Tibial artery (tissue), 4 donors: ENCODE measurements around the gene HAUS7.

ENCODE experiments used
- DNase-seq, 2 donors: peaks; one replicate each; pipeline ENCODE4 v3.0.0-alpha.2; 2019
- H3K27ac ChIP-seq, 2 donors: fragments of 200-600 bp; sonication (generic) in 1 of 2; 1 replicate in 1 of 2; 2 replicates in 1 of 2; pipeline ENCODE4 v1.5.1; 2018 to 2019; ENCODE audit warnings: mild to moderate bottlenecking in 1 of 2
- H3K27me3 ChIP-seq, 2 donors: fragments of 200-600 bp; sonication (generic) in 1 of 2; one replicate each; pipeline versions ENCODE4 v1.5.1 to v1.6.0; 2016 to 2019
- H3K36me3 ChIP-seq, 3 donors: fragments of 200-600 bp; sonication (generic) in 2 of 3; one replicate each; pipeline ENCODE4 v1.5.1; 2016 to 2019; ENCODE audit warnings: mild to moderate bottlenecking in 2 of 3
- H3K4me1 ChIP-seq, 4 donors: fragments of 200-600 bp; sonication (generic) in 2 of 4; 1 replicate in 3 of 4; 2 replicates in 1 of 4; pipeline ENCODE4 v1.5.1; 2016 to 2019
- H3K4me3 ChIP-seq, 2 donors: fragments of 200-600 bp; sonication (generic) in 1 of 2; 1 replicate in 1 of 2; 2 replicates in 1 of 2; pipeline ENCODE4 v1.5.1; 2018 to 2019; ENCODE audit warnings: mild to moderate bottlenecking in 2 of 2
- H3K9me3 ChIP-seq, 3 donors: fragments of 200-600 bp; sonication (generic) in 1 of 3; one replicate each; pipeline ENCODE4 v1.5.1; 2016 to 2019
- CTCF ChIP-seq, 2 experiments: fragments of 200-600 bp in 1 of 2; fragments of 450-650 bp in 1 of 2; IDR thresholded peaks; one replicate each; pipeline ENCODE4 v1.5.1; 2017 to 2019; ENCODE audit warnings: antibody characterized with exemption in 2 of 2, mild to moderate bottlenecking in 1 of 2, moderate library complexity in 1 of 2
- intact Hi-C: fragments of 100-400 bp; cut with DNase I; formaldehyde crosslinking; loops from one replicate; pipeline ENCODE4 v1.15.0; 2023; ENCODE audit warnings: low total_unique reads

Gene HAUS7

DNA sequence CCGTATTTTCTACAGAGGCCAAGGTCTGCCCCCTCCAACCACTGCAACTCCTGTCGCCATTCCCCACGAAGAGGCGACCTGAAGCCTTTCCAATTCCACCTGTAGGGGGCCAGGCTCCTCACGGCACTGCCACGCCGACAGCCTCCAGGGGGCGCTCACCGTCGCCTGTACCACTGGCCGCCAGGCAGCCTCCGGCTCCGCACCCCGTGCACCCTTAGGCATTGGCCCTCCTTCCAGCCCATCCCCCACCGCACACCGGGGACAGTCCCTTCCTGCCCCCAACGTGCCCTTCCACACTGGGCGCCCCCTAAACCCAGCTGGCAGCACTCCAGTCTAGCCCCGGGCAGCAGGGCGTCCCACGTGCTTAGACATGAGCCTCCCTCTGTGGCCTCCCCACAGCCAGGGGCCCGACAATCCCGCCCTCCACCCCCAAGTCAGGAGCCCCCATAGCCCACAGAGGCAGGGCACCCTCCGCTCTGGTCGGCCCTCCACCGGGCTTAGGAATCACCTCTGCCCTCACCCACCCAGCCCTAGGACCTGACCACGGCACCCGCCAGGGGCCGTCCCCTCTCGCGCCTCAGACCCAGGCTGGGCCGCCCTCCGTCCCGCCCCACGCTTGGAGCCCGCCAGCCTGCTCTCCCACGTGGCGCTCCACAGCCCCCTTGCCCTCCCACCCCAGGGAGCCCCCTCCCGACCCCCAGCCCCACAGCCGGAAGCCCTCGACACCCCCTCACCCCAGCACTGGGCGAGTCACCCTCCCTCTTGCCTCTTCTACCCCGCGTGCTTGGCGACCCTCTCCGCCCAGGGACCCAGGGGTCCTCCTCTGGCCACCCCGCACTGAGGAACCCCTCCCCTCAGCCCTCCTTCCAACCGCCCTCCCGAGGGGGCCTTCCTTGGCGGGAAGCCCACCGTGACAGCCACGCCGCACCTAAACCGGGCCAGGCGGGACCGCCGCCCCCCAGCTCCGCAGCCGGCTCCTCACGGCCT, 69.9 kb downstream of the HAUS7 start:
- Histone ChIP-seq H3K9me3 (no peaks in the 10 kb centered on the region), H3K27ac (no peak overlapping the region), H3K4me1 (no peaks in the 10 kb centered on the region), H3K4me3 (no peak overlapping the region), H3K27me3 (peaks cover 0 to 16% of the 10 kb centered on the region in 2 donors), H3K36me3 (no peaks in the 10 kb centered on the region)
- intact Hi-C loops: no loop called here
- TF ChIP-seq CTCF (IDR thresholded peaks at IDR 0.05): peak; percentile 39 to 40
- no peak for DNase-seq

DNA sequence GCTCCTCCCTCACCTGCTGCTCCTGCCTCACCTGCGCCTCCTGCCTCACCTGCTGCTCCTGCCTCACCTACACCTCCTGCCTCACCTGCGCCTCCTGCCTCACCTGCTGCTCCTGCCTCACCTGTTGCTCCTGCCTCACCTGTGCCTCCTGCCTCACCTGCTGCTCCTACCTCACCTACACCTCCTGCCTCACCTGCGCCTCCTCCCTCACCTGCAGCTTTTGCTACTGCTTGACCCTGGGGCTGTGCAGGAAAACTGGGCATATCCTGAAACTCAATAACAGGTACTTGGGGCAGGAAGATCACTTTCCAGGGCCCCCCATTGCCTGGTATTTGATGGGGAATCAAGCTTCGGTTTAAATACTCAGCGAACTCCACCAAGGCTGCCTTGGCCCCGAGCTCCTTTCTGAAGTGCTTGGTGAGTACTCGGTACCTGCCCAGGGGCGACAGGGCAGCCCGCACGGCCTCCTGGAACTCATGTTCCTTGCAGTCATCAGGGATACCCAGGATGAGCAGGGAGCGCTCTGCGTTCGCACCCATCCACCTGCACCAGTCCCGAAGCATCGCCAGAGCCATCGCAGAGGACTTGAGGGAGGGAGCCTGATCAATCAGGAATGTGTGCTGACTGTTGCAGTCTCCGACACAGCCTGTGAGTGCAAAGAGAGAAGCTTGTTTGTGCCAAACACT, 72.0 kb downstream of the HAUS7 start:
- H3K36me3 ChIP-seq: no peaks in the 10 kb centered on the region
- intact Hi-C loops: no loop called here
- TF ChIP-seq CTCF (IDR thresholded peaks at IDR 0.05): no peak
- H3K4me3 ChIP-seq: no peak overlapping the region
- H3K9me3 ChIP-seq: no peaks in the 10 kb centered on the region
- no peak for DNase-seq
- no peak overlapping the region for H3K27ac ChIP-seq
- H3K27me3 ChIP-seq: peaks cover 0 to 16% of the 10 kb centered on the region in 2 donors
- H3K4me1 ChIP-seq: no peaks in the 10 kb centered on the region
